Stimulated activated CD4-positive, alpha-beta T cell treated with anti-CD3 and anti-CD28 coated beads, Interleukin-1b, Interleukin-23, amount 100 ng/mL, for 4 hours (primary cell): ENCODE measurements around the gene RAD54L.
"Not testable (repeated sequence)": the region's sequence is repeated elsewhere in the genome, so short reads cannot be mapped to it uniquely, and the experiment has no call there.

Source experiments
- DNase-seq, 2 donors: peaks; one replicate each; pipeline ENCODE4 v3.0.0-alpha.2; 2020; ENCODE audit warnings: low read depth in 2 of 2

The RAD54L gene

DNA sequence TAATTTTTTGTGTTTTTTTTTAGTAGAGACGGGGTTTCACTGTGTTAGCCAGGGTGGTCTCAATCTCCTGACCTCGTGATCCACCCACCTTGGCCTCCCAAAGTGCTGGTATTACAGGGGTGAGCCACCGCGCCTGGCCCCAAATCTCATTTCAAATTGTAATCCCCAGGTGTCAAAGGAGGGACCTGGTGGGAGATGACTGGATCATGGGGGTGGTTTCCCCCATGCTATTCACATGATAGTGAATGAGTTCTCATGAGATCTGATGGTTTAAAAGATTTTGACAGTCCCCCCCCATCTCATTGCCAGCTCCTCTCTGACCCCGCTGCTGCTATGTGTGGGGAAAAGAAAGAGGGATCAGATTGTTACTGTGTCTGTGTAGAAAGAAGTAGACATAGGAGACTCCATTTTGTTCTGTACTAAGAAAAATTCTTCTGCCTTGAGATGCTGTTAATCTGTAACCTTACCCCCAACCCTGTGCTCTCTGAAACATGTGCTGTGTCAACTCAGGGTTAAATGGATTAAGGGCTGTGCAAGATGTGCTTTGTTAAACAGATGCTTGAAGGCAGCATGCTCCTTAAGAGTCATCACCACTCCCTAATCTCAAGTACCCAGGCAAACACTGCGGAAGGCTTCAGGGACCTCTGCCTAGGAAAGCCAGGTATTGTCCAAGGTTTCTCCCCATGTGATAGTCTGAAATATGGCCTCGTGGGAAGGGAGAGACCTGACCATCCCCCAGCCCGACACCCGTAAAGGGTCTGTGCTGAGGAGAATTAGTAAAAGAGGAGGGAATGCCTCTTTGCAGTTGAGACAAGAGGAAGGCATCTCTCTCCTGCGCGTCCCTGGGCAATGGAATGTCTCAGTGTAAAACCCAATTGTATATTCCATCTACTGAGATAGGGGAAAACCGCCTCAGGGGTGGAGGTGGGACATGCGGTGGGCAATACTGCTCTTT lies 72.7 kb downstream of the RAD54L start:
- not testable (repeated sequence) for DNase-seq

- DNase-seq = not testable (repeated sequence)
These were observed 74.6 kb downstream of the RAD54L start for GRCh38 chr1:46322191-46322590.

DNA sequence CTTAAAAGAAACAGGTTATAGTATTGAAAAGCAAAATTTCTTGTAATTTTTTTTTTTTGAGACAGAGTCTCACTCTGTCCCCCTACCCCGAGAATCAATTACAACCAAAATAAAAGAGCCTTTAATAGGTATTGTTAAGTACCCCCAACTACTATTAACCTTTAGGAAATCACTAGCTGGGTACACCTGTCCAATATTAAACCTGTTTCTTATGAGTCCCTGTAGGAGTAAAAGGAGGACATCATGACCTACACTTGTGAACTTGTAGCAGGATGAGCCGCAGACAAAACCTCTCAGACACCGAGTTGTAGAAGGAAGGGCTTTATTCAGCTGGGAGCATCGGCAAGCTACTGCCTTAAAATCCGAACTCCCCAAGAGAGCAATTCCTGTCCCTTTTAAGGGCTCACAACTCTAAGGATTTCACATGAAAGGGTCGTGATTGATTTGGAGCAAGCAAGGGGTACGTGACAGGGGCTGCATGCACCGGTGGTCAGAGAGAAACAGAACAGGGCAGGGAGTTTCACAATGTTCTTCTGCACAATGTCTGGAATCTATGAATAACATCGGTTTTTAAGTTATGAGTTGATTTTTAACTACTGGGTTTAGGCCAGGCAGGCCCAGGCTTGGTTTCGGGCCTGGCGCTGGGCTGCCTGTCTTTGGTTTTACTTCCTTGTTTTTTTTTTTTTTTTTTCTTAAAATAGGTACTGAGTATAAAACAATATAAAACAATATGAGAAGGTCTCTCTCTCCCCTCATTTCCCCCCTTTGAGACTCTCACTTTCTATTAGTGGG lies 77.9 kb downstream of the RAD54L start:
- DNase-seq = not testable (repeated sequence)
